GM12878 (cell line): Measurements from ENCODE around the gene STX8. TPM values are rescaled to one million over a fixed set of nuclear protein-coding genes. Genes with fewer than 3 reads are reported as not detected.

Source experiments
- ATAC-seq: fragments of 200-7000 bp; cut with Tn5 transposase; 3 replicates; pipeline ENCODE4 v1.9.1; 2020; ENCODE audit warnings: mild to moderate bottlenecking, moderate library complexity
- BruUV-seq: library from RNA; stranded (reverse); fragments of 400-500 nt; replicated peaks from 2 replicates; lab custom pipeline; 2021; lab: Mats Ljungman, UMichigan
- CTCF ChIA-PET: fragments of 300-600 bp; sonication (Branson Sonifier 250); formaldehyde crosslinking; extraction: SDS; loops from one replicate; lab custom pipeline; 2021; ENCODE audit warnings: inconsistent platforms; lab: Yijun Ruan, JAX
- POLR2A ChIA-PET: fragments of 350-600 bp; formaldehyde crosslinking; extraction: SDS; loops from one replicate; lab custom pipeline; 2021; ENCODE audit warnings: inconsistent platforms; lab: Charles Lee
- RAD21 ChIA-PET: fragments of 300-600 bp; sonication (Branson Sonifier 250); formaldehyde crosslinking; loops from one replicate; lab custom pipeline; 2023; ENCODE audit warnings: antibody characterized with exemption; ENCODE audit not compliant: unreplicated experiment; lab: Charles Lee
- SMC1A ChIA-PET: fragments of 300-600 bp; sonication (Branson Sonifier 250); formaldehyde crosslinking; loops from one replicate; lab custom pipeline; 2023; ENCODE audit not compliant: unreplicated experiment, uncharacterized antibody; lab: Charles Lee
- DNase-seq: peaks from one replicate; pipeline ENCODE4 v3.0.0-alpha.2; 2011; ENCODE audit warnings: low read depth, low spot score
- FAIRE-seq: peaks from 3 replicates; lab custom pipeline; 2011; peaks lifted over from hg19 to GRCh38; lab: Jason Lieb, UNC
- H2AFZ ChIP-seq: 2 replicates; pipeline ENCODE4 v1.6.0; 2011; ENCODE audit warnings: low read depth, low read length, control low read depth; ENCODE audit not compliant: control insufficient read depth
- H3K27ac ChIP-seq: 2 replicates; pipeline ENCODE4 v1.5.1; 2011; ENCODE audit warnings: control low read depth; ENCODE audit not compliant: control insufficient read depth, insufficient read depth
- H3K27me3 ChIP-seq, 2 experiments: replicated peaks in 1 of 2; 2 replicates each; pipeline versions ENCODE4 v1.6.0 to v1.6.1; 2011; ENCODE audit warnings: low read length in 1 of 2; ENCODE audit not compliant: control insufficient read depth in 2 of 2, insufficient read depth in 2 of 2
- H3K36me3 ChIP-seq, 2 experiments: 2 replicates each; pipeline ENCODE4 v1.5.1; 2011; ENCODE audit warnings: low read length in 1 of 2; ENCODE audit not compliant: control insufficient read depth in 2 of 2, insufficient read depth in 2 of 2
- H3K4me1 ChIP-seq: 2 replicates; pipeline ENCODE4 v1.6.1; 2011; ENCODE audit warnings: mild to moderate bottlenecking, low read length, moderate library complexity, mixed read lengths; ENCODE audit not compliant: control insufficient read depth, insufficient read depth
- H3K4me2 ChIP-seq: 2 replicates; pipeline ENCODE4 v1.6.0; 2011; ENCODE audit warnings: control low read depth; ENCODE audit not compliant: control insufficient read depth, insufficient read depth
- H3K4me3 ChIP-seq: fragments of 200-600 bp; sonication (generic); 2 replicates; pipeline ENCODE4 v1.5.1; 2016
- H3K79me2 ChIP-seq: 2 replicates; pipeline ENCODE4 v1.6.0; 2011; ENCODE audit warnings: low read length; ENCODE audit not compliant: control insufficient read depth, insufficient read depth
- H3K9ac ChIP-seq: 2 replicates; pipeline ENCODE4 v1.8.0; 2011; ENCODE audit warnings: low read length, control low read depth, mixed read lengths; ENCODE audit not compliant: control insufficient read depth, insufficient read depth
- H3K9me3 ChIP-seq: replicated peaks from 3 replicates; pipeline ENCODE4 v1.5.1; 2011; ENCODE audit warnings: mild to moderate bottlenecking, low read length; ENCODE audit not compliant: control insufficient read depth, insufficient read depth
- H4K20me1 ChIP-seq: 2 replicates; pipeline ENCODE4 v1.6.0; 2011; ENCODE audit not compliant: control insufficient read depth, insufficient read depth
- CTCF ChIP-seq, 3 experiments: IDR thresholded peaks in 2 of 3; conservative IDR thresholded peaks in 1 of 3; 2 replicates each; pipeline ENCODE4 v1.5.1; 2011; ENCODE audit warnings: low read depth in 3 of 3, low read length in 3 of 3, mild to moderate bottlenecking in 3 of 3, control low read depth in 2 of 3, moderate library complexity in 2 of 3, inconsistent platforms in 1 of 3, mixed read lengths in 1 of 3; ENCODE audit not compliant: control insufficient read depth in 2 of 3, insufficient read depth in 1 of 3; ENCODE audit errors: extremely low read depth in 1 of 3
- DPF2 ChIP-seq: fragments of 450-650 bp; IDR thresholded peaks from 2 replicates; pipeline ENCODE4 v1.6.1; 2017; ENCODE audit warnings: mild to moderate bottlenecking
- EED ChIP-seq: sonication (generic); IDR thresholded peaks from 2 replicates; pipeline ENCODE4 v1.6.1; 2016; ENCODE audit warnings: antibody characterized with exemption, low read depth
- GATAD2B ChIP-seq: fragments of 450-650 bp; conservative IDR thresholded peaks from 2 replicates; pipeline ENCODE4 v1.6.1; 2017; ENCODE audit warnings: low read depth, mild to moderate bottlenecking, moderate library complexity
- HDGF ChIP-seq: fragments of 450-650 bp; IDR thresholded peaks from 2 replicates; pipeline ENCODE4 v1.6.1; 2016; ENCODE audit warnings: antibody characterized with exemption
- KLF5 ChIP-seq: fragments of 450-650 bp; IDR thresholded peaks from 2 replicates; pipeline ENCODE4 v1.6.1; 2014; ENCODE audit warnings: mild to moderate bottlenecking; ENCODE audit not compliant: partially characterized antibody
- NKRF ChIP-seq: fragments of 450-650 bp; conservative IDR thresholded peaks from 2 replicates; pipeline ENCODE4 v1.6.1; 2017; ENCODE audit warnings: mild to moderate bottlenecking, moderate library complexity
- NR2C1 ChIP-seq: fragments of 450-650 bp; IDR thresholded peaks from 2 replicates; pipeline ENCODE4 v1.6.1; 2017; ENCODE audit warnings: antibody characterized with exemption, mild to moderate bottlenecking, moderate library complexity
- NRF1 ChIP-seq: conservative IDR thresholded peaks from 2 replicates; pipeline ENCODE4 v1.6.1; 2011; ENCODE audit warnings: mild to moderate bottlenecking, low read depth, low read length, improper control_type of control experiment
- PML ChIP-seq: IDR thresholded peaks from 2 replicates; pipeline ENCODE4 v1.6.1; 2012; ENCODE audit warnings: low read length, inconsistent platforms
- RAD21 ChIP-seq: IDR thresholded peaks from 2 replicates; pipeline ENCODE4 v1.6.1; 2011; ENCODE audit warnings: mild to moderate bottlenecking, low read depth, low read length, moderate library complexity; ENCODE audit not compliant: insufficient read depth
- SIN3A ChIP-seq: IDR thresholded peaks from 2 replicates; pipeline ENCODE4 v1.6.1; 2012; ENCODE audit warnings: low read depth, low read length, improper control_type of control experiment
- SMAD5 ChIP-seq: IDR thresholded peaks from 2 replicates; pipeline ENCODE4 v1.6.1; 2016; ENCODE audit warnings: antibody characterized with exemption, low read depth
- SMC3 ChIP-seq: IDR thresholded peaks from 2 replicates; pipeline ENCODE4 v1.6.1; 2011; ENCODE audit warnings: low read length, improper control_type of control experiment, borderline replicate concordance
- YY1 ChIP-seq: IDR thresholded peaks from 2 replicates; pipeline ENCODE4 v1.6.1; 2011; ENCODE audit warnings: low read depth, mild to moderate bottlenecking, low read length
- WGBS: methylation state at CpG from one replicate; pipeline ENCODE4 v1.1.6; 2016; ENCODE audit warnings: low lambda C conversion rate; ENCODE audit not compliant: insufficient replicate concordance, insufficient coverage; ENCODE audit errors: missing lambda C conversion rate; 5-methylcytosine and 5-hydroxymethylcytosine counted together
- in situ Hi-C: fragments of 300-500 bp; cut with MboI; formaldehyde crosslinking; loops from 9 replicates; pipeline ENCODE4 v1.14.3; 2018; ENCODE audit warnings: mixed read lengths
- intact Hi-C: fragments of 100-400 bp; cut with micrococcal nuclease; formaldehyde crosslinking; loops from one replicate; pipeline ENCODE4 v1.14.2; 2022; ENCODE audit not compliant: unreplicated experiment
- polyA plus RNA-seq, 11 experiments: library from polyadenylated mRNA; depleted of rRNA in 4 of 11; unstranded in 6 of 11; stranded (reverse) in 5 of 11; fragments of >200 nt; fragmentation: Nextera tagmentation in 4 of 11; fragmentation: Illumina TruSeq in 1 of 11; extraction: Ambion mirVana in 4 of 11; extraction: Trizol in 1 of 11; gene quantifications; 1 replicate in 1 of 11; 2 replicates in 10 of 11; pipeline versions ENCODE4 v1.2.1 to v1.2.3, GENCODE V29; 2011 to 2016; ENCODE audit warnings: inconsistent platforms in 2 of 11, missing spikeins in 2 of 11, low read depth in 1 of 11
- total RNA-seq, 4 experiments: library from RNA; depleted of rRNA in 3 of 4; stranded (reverse); fragments of >200 nt in 3 of 4; fragmentation: Illumina TruSeq in 1 of 4; extraction: Trizol in 1 of 4; gene quantifications; 2 replicates each; pipeline versions ENCODE4 v1.2.1 to v1.2.3, GENCODE V29; 2013 to 2021

Gene STX8
- total and polyA plus RNA-seq, 10 of the 15 experiments (the other 5 are each of a cell fraction or from before 2014, with no cell fraction given): 47.9 to 151 (median 72.9) TPM

DNA sequence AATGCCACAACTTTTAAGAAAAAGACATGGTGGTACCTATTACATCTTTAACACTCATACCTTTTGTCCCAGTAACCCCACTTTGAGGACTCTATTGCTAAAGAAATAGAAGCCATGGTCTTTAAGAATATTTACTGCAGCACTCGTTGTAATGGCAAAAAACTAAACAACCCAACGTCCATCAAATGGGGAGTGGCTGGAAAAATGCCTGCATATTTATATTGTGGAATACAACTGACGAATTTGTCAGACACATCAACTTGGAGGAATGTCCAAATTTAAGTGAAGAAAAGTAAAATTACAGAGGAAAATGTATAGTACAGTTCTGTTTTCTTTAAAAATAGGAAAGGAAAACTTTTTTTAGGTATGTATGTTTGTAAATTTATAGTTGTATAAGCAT lies 47.8 kb downstream of the STX8 start:
- in situ Hi-C loops: no loop called here
- Histone ChIP-seq H3K27me3 (no peaks in the 10 kb centered on the region), H3K36me3 (no peaks in the 10 kb centered on the region)
- TF ChIP-seq SMAD5 (no peak), PML (no peak)
- TF ChIP-seq, all 136 proteins: peak for 0
- H3K4me3 ChIP-seq: no peak overlapping the region
- ChIA-PET RAD21 (no interaction called here), SMC1A (interaction anchor here (0.7 kb wide), 1 partner anchor 516 kb away, joined by 4 read pairs; no protein-coding TSS in a partner anchor), CTCF (no interaction called here), POLR2A (no interaction called here)
- DNase-seq (no peak), FAIRE-seq (no peak), ATAC-seq (no peak)
- H4K20me1 ChIP-seq: no peaks in the 10 kb centered on the region
- H3K9me3 ChIP-seq: no peaks in the 10 kb centered on the region
- intact Hi-C loops: no loop called here
- 65% methylated on average over 3 of the region's 3 CpGs for WGBS
- H3K4me2 ChIP-seq: no peak overlapping the region
- no peak overlapping the region for H2AFZ ChIP-seq
- no peak overlapping the region for H3K27ac ChIP-seq
- no TSS peak for BruUV-seq
- H3K9ac ChIP-seq: no peak overlapping the region
- H3K79me2 ChIP-seq: no peaks in the 10 kb centered on the region
- no peaks in the 10 kb centered on the region for H3K4me1 ChIP-seq

DNA sequence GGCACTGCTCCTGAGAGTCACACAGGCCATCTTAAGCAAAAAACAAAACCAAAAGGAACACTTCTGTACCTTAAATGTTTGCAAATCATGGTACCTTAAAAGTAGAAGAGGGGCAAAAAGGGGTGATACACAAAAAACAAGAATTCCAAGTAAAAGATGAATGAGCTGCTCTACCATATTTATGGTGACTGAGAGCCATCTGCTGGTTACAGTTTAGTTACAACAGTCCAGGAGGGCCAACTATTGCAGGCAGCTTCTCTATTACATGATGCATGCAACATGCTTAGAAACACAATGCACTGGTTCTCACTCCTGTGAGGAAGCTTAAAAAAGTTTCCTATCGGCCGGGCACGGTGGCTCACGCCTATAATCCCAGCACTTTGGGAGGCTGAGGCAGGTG lies 53.5 kb downstream of the STX8 start:
- no peaks in the 10 kb centered on the region for H3K79me2 ChIP-seq
- no peak overlapping the region for H2AFZ ChIP-seq
- no peaks in the 10 kb centered on the region for H3K36me3 ChIP-seq
- ChIA-PET RAD21 (interaction anchor here (1.0 to 1.9 kb wide), 9 partner anchors 89 to 527 kb away, joined by 3 to 14 read pairs (median 4); no protein-coding TSS in a partner anchor), SMC1A (interaction anchor here (1.3 to 2.8 kb wide), 6 partner anchors 90 to 526 kb away, joined by 3 to 14 read pairs (median 4); no protein-coding TSS in a partner anchor), CTCF (interaction anchor here (0.8 to 4.3 kb wide), 17 partner anchors 8 to 621 kb away, joined by 3 to 25 read pairs (median 4); no protein-coding TSS in a partner anchor), POLR2A (interaction anchor here (0.7 kb wide), 1 partner anchor 9 kb away, joined by 5 read pairs; no protein-coding TSS in a partner anchor)
- BruUV-seq: no TSS peak
- no peak for DNase-seq
- no peak overlapping the region for H3K27ac ChIP-seq
- intact Hi-C loops (loop anchor here (5.0 kb wide), 3 partner anchors 120 to 530 kb away; no protein-coding TSS in a partner anchor), in situ Hi-C loops (no loop called here)
- no peak overlapping the region for H3K4me3 ChIP-seq
- no peak for FAIRE-seq
- no peak overlapping the region for H3K4me2 ChIP-seq
- 0 out of 2 replicates have a peak, but pooled peaks cover 3% of the 10 kb centered on the region for H4K20me1 ChIP-seq
- H3K4me1 ChIP-seq: no peaks in the 10 kb centered on the region
- H3K9ac ChIP-seq: no peak overlapping the region
- ATAC-seq: peak; percentile 74
- no peaks in the 10 kb centered on the region for H3K27me3 ChIP-seq
- no peaks in the 10 kb centered on the region for H3K9me3 ChIP-seq
- 64% methylated on average over 4 of the region's 4 CpGs for WGBS
- TF ChIP-seq HDGF (no peak), NRF1 (no peak), SIN3A (no peak), KLF5 (no peak), CTCF (IDR thresholded peaks at IDR 0.05 in 2 of 3, conservative IDR thresholded peaks at IDR 0.05 in 1 of 3; ENCODE audit: control insufficient read depth in 2 of 3, extremely low read depth in 1 of 3, insufficient read depth in 1 of 3, low read depth in 3 of 3, low read length in 3 of 3) (peak; percentile 45 to 60 (median 53); a peak in 5 of 6 replicates), YY1 (no peak), RAD21 (peak; percentile 83), GATAD2B (no peak), DPF2 (no peak), SMC3 (peak; percentile 52; the same call in 1 of the 2 replicates), EED (no peak), NKRF (no peak), NR2C1 (no peak)
